NCI-H128 (cell line): ENCODE results near the gene LAMTOR3.

ENCODE experiments used
- DNase-seq: peaks from one replicate; lab custom pipeline; 2025; ENCODE audit not compliant: unreplicated experiment; lab: John Stamatoyannopoulos, UW

The LAMTOR3 gene

DNA sequence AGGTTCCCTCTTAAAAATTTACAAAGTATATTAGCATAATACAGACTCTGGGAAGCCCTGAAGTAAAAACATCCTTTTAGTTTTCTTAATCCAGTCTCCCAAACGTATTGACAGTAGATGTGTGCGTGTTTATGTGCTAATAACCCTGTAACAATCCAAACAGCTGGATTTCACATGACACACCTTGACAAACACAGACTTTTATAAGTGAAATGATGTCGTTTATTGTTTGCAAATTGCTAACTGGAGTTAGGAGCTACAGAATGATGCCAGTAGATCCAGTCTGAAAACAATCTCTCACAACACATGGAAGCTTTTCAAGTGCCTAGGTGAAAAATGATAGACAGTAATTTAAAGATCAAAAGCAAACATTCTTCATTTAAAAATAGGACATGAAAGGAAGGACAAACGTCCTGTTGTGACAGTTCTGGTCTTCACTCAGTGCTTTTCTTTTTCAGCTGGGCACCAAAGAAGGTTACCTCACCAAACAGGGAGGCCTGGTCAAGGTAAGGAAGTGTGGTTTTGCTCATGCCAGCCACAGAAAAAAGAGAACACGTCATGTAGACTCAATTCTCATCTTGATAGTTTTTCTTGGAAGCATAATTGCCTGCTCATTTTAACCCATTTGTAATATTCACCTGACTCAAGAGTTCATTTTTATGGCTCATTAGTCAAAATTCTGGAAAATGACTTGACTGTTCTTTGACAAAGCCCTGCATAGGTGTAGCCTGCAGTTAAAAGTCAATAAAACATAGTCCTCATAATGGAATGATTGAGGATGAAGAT, 32.9 kb downstream of the LAMTOR3 start:
- DNase-seq, result no peak

DNA sequence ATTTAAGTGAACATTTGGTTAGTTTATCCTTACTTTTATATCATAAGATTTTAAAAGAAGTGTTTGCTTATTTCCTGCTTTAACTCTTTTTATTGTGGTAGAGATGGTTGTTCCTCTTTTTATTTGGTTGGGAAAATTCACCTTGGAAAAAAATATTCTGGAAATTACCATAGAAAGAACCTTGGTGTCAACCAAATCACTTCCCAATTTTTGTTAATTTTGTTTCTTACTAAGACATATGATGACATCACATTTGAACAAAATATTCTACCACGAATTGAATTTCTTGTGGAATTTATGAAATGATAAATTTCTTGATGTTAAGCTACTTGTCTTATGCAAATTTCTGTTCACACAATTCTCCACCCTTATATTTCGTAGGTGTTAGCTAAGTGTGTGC, 33.7 kb downstream of the LAMTOR3 start:
- no peak for DNase-seq

DNA sequence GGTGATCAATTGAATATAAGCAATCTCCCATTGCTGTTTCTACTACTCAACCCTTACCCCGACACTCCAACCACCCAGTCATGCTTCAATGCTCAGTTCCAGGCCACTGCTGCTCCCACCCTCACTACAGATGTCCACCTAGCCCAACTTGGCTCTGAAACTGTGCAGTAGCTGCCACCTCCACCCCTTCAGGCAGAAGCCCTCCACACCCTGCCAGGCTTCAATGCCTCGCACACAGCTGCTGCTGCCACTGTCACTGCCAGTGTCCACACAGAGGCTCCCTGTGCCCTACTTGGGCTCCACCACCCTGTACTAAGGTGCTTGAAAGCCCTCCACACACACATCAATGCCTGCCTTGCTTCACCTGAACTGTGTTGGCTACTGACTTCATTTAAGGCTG, 34.6 kb downstream of the LAMTOR3 start:
- DNase-seq, result no peak

DNA sequence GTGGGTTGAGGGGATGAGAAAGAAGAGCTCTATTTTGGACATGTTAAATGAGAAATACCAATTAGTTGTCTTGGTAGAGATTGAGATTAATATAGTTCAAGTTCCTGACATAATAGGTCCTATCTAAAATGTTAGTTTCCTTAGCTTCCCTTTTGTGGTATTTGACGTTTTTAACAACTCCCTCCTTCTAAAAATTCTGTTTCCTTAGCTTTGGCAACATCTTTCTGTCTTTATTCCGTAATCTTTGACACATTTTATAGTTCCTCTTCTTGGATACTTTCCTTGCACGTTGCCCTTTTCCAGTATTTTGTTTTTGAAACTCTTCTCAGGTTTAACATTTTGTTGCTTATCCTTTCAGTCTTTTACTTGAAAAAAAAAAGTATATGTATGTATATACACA, 36.9 kb downstream of the LAMTOR3 start:
- DNase-seq, result no peak

DNA sequence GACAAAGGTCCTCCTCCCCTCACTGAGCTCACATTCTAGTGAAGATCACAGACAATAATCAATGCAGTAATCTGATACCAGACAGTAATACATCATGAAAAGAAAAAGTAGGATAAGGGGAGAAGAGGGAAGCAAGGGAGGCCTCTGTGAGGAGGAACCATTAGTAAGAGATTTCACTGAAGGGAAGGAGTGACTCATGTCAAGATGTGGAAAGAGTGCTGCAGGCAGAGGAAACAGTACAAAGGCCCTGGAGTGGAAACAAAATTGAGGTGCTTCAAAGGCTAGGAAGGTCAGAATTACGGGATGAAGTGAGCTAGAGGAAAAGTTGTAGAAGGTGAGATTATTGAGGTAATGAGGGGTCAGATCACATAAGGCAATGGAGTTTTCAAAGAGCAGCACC, 38.1 kb downstream of the LAMTOR3 start:
- no peak for DNase-seq

DNA sequence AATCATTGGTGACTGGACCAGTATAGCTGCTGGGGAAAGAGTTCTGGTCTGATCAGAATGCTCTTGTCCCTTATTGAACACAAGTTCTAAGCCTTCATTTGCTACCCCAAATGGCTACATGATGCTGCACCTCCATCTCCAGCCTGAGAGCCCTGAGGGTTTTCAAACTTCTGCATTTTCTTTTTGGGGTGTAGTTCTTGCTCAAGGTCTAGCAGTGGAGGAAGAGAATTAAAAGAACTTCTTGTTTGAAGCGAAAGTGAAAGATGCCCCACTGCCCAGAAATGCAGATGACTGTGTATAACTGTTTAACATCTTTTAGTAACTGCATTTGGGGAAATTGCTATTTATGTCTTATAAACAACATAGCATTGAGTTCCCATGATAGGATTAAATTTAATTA, 38.5 kb downstream of the LAMTOR3 start:
- no peak for DNase-seq

DNA sequence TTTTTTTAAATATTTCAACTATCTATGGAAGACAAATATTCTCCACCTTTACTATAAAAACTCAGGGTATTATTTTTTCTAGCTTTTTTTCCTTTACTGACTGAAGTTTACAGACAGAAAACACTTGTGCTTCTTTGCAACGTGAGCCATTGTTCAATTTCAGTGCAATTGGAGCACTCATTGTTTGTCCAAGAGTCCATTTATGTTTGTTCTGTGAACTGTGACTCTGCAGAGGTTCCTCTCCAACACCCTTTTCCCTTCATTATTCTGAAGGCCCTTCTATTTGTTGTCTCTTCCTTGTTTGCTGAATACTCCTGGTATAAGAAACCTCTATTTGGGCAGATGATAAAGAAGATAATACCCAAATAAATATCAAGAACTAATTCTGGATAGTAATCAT, 40.2 kb downstream of the LAMTOR3 start:
- no peak for DNase-seq

DNA sequence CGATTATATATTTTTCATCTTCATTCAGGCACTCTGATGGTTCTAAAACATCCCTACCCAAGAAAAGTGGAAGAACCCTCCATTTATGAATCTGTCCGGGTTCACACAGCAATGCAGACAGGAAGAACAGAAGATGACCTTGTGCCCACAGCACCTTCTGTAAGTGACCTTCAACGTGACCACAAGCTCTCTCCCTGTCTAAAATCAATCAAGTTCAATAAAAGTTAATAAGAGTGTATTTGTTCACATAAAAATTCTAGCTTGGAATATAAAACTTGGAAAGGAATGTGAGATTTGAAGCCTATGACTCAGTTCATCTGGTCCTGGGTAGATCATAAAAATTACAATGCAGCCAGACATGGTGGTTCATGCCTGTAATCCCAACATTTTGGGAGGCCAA, 41.0 kb downstream of the LAMTOR3 start:
- no peak for DNase-seq

DNA sequence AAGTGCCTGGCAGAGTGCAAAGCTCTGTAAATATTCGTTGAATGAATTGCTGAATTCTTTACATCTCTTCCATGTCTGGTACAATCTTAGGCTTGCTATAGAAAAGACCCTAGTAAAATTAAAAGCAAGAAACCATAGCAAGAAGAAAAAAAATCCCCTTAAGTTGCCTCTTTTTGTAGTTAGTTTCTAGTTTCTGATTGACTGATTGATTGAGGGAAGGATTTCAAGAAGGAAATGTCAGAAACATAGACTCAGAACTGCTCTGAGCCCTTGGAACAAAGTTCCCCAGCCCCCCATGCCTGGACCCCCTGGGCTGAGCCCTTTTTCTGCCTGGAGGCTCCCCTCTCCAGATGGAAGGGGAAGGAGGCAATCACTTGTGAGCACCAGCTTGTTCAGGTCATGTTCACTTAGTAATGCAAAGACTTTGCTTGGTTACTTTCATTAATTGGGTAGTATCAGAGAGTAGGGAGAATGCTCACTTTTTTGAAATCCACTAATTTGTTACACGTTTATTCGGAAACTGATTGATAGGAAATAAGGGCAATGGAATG, 42.0 kb downstream of the LAMTOR3 start:
- no peak for DNase-seq

DNA sequence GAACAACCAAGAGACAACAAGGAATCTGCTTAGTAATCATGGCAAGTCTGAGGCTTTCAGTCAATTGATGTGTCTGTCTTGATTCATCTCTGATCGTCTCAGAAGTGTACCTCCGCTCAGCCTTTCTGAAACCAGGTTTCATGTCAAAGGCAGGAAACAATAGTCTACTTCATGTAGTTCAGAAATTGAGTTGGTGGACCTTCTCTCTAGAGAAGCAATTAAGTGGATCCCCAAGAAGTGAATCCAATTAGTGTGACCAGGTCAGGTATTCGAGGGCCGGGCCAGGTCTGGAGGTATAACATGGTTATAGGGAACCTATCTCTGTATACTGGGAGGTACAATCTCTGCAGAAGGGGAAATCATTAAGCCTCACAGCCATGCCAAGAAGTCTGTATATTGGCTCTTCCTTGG, 45.6 kb downstream of the LAMTOR3 start:
- DNase-seq, result no peak

DNA sequence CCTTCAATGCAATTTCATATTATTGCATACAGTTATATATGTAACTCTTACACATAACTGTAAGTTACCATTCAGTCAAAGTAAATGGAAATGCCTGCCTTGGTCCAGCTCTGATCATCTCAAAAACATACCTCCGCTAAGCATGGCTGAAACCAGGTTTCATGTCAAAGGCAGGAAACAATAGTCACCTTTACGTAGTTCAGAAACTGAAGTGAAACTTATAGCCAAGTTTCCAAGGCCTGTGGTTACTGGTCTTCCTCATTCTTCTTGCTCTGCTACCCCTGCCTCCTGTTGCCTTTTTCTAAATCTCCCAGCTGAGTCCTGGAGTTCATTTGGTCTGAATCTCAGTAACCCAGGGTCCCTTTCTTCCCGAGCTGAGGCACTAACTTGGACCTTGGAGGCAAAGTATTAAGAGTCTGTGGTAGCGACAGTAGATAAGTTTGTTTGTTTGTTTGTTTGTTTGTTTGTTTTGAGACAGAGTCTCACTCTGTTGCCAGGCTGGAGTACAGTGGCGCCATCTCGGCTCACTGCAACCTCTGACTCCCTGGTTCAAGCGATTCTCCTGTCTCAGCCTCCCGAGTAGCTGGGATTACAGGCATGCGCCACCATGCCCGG, 46.8 kb downstream of the LAMTOR3 start:
- no peak for DNase-seq

DNA sequence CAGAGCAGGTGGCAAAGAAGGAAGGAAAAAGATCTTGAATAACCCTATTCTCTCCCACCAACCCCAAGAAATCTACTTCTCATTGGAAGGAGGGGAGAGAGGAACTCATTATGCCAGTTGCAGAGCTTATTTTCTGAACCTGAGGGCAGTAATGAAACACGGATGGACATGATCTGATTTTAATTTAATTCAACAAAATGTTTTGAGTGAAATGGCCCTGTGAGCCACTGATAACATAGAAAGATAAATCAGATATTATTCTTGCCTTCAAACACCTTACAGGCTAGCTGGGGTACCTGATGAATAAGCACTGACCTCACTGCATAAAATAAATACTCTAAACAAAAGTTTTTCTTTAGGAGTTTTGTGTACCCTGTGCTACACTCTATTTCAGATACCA, 47.3 kb downstream of the LAMTOR3 start:
- no peak for DNase-seq

DNA sequence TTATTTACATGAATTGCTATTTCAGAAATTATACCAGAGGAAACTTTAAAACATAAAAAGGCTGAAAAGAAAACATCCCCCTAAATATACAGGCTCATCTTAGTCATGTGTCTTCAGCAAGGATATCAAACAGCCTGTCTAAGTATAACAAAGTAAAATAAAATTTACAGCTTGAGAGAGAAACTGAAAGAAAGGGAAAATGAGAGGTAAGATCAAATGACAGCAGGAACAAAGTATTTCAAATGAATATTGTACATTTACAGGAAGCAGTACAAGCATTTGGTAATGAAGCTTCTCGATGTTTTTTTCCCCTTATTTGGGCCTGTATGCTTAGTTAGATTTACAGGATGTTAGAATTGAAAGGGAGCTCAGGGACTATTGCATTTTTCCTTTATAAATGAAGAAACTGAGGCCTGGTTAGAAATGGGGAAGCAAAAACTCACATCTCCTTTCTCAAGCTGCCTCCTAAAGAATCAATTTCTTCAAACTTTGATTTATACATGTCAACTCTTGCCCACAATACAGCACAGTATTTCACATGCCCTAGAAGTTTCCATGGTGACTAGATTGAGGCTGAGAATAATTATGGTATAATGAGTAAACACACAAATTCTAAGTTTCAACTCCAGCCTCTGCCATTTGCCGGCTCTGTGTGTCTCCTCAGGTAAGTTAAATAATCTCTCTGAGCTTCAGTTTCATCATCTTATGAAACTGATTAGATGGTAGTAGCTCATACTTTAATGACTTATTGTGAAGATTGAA, 48.3 kb downstream of the LAMTOR3 start:
- DNase-seq, result no peak

DNA sequence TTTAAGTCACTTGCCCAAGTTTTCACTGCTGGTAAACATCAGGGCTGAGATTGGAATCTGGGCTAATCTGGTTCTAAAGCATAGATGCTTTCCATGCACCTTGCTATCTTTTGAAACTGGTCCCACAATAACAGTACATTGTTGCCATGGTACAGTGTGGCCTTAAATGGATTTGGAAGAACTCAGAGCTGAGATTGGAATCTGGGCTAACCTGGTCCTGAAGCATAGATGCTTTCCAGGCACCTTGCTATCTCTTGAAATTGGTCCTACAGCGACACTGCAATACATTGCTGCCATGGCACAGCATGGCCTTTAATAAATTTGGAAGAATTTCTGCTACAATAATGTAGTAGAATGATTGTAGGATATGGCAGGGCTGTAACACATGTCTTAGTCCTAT, 49.0 kb downstream of the LAMTOR3 start:
- DNase-seq, result no peak

DNA sequence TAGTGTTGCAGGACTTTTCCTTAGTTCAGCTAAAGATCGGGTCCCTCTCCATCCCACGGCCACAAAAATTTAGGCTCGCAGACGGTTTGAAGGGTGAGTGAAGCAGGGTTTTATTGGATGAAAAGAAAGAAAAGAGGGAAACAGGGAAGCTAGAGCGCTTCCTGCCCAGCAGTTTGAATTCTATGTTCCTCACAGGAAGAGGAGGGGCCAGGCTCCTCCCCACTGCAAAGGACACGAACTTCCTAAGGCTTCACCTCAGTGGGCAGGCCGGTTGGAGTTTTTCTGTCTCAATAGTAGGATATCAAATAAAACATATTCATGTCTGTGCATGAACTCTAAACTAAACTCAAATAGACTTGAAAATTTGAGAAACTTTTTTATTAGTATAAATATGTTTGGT, 50.2 kb downstream of the LAMTOR3 start:
- no peak for DNase-seq

DNA sequence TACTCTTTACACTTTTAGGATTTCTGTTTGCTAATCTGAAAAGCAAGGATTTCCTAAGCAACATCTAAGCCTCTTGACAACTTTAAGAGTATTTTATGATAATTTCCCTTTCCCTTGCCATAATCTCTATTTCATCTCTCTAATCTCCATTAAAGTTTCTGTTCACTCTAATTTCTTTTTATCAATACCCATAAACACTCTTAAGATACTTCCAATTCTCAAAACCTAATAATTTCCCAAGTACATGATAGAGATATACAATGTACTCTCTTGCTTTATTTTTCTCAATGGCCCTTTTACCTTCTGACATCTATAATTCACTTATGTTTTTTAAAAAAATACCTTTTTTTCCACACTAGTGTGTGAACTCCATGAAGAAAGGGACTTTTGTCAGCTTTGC, 50.8 kb downstream of the LAMTOR3 start:
- DNase-seq, result no peak

DNA sequence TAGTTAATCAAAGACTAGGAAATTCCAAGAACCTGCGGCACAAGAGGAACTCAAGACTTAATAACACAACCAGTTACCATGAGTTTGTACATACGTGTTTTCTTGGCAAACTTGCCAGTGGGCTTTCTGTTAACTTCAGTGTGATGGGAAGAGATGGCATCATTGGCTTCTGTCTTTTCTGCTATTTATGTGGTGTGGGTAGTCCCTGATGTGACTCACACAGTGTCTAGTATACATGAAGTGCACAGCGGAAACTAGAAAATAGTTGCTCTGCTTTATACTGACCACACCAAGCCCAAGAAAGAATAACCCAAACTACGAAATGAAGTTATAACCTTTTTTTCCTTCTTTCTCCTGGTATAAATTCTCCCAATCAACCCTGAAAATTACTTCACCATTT, 53.1 kb downstream of the LAMTOR3 start:
- no peak for DNase-seq

DNA sequence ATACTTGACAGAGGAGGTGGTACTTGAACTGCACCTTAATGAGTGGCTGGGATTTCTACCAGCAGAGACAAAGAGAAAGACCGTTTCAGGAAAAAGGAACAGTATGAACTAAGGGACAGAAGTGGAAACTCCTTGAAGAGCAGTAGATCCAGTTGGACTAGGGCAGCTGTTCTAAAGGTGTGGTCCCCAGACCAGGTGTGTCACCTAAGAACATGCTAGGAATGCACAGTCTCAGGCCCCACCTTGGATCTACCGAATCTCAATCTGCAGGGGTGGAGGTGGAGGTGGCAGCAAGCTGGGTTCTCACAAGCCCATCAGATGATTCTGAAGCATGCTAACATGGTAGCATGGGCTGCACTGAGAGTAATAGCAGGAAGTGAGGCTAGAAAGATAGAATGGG, 55.3 kb downstream of the LAMTOR3 start:
- DNase-seq, result no peak

DNA sequence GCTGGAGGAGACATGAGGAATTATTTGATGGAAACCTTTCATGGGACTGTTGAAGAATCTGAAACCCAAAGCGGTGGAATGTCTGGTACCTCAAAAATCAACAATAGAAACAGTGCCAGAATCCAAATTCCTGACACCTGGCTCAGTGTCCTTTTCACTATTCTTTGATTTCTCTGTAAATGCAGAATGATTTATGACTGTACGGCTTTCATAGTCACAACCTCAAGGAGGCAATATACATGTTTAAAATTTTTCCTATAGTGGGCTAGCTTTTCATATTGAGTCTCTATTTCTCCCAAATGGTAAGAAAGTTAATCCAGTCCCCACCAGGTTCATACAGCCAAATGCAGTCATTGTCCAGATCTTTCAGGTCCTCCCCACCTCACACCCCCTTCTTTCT, 58.3 kb downstream of the LAMTOR3 start:
- DNase-seq, result no peak

DNA sequence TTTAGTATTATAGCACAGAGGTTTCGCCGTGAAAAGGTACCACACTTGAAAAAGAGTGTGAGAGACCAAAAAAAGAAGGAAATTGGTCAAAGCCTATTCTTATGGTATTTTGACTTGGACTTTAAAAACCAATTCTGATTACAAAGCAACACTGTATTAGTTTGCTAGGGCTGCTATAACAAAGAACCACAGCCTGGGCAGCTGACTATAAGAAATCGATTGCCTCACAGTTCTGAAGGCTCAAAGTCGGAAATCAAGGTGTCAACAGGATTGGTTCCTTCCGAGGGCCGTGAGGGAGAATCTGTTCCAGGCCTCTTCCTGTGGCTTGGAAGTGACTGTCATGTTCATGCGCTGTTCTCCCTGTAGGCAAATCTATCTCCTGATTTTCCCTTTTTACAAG, 59.7 kb downstream of the LAMTOR3 start:
- DNase-seq, result no peak

DNA sequence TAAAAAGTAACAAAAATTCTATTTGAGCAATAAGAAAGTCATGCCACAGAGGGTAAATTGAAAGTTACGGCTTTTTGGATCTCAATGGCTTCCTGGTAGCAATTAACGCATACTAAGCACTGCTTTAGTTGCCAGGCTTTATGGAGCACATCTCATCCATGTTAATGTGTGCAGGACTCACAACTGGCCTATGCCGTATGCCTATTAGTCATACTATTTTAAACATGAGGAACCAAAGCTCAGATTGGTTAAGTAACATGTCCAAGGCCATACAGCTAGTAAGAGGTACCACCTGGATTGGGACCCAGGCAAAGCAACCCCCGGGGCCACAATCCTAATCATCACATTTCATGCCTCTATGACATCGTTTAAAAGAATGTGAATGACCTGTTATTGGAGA, 60.5 kb downstream of the LAMTOR3 start:
- DNase-seq, result no peak

DNA sequence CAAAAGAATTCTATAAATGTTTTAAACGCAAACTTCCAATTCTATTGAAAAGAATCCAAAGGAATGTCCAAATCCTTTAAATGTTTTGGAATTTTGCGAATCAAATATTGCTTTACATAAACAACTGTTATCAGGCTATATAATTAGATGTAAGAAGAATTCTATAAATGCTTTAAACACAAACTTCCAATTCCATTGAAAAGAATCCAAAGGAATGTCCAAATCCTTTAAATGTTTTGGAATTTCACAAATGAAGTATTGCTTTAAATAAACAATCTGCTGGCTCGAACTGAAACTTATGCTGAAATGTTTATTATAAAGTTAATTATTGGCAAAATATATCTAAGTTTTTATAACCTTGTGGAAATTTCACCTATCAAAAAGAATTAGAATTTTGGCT, 61.5 kb downstream of the LAMTOR3 start:
- no peak for DNase-seq
